Tibial nerve (tissue), 4 donors: ENCODE results near the gene SCP2.

Experiments used
- CTCF ChIP-seq, 5 experiments: fragments of 200-600 bp in 3 of 5; fragments of 450-650 bp in 2 of 5; sonication (generic) in 3 of 5; IDR thresholded peaks; one replicate each; pipeline ENCODE4 v1.5.1; 2016 to 2019; ENCODE audit warnings: antibody characterized with exemption in 5 of 5, mild to moderate bottlenecking in 3 of 5, moderate library complexity in 2 of 5
- EP300 ChIP-seq, 2 donors: sonication (generic); formaldehyde crosslinking; IDR thresholded peaks; one replicate each; pipeline ENCODE4 v1.6.1; 2017; ENCODE audit warnings: antibody characterized with exemption in 2 of 2, mild to moderate bottlenecking in 1 of 2
- POLR2A ChIP-seq, 2 donors: fragments of 450-650 bp; IDR thresholded peaks; one replicate each; pipeline ENCODE4 v1.6.1; 2017; ENCODE audit warnings: antibody characterized with exemption in 2 of 2, mild to moderate bottlenecking in 2 of 2, moderate library complexity in 2 of 2

- TF ChIP-seq CTCF (IDR thresholded peaks at IDR 0.05), result no peak
- peak in 1 of 2 donors; percentile 52 for TF ChIP-seq EP300 (IDR thresholded peaks at IDR 0.05)
- no peak for TF ChIP-seq POLR2A (IDR thresholded peaks at IDR 0.05)
These were observed 1.5 kb upstream of the SCP2 start for GRCh38 chr1:52925571-52926005.
